RWPE1 (cell line): ENCODE measurements around the gene PLXNC1.

Source experiments
- CTCF ChIA-PET: fragments of 350-600 bp; sonication (Branson Sonifier 250); formaldehyde crosslinking; extraction: SDS; loops from one replicate; lab custom pipeline; 2021; lab: Yijun Ruan, JAX
- POLR2A ChIA-PET: fragments of 400-600 bp; formaldehyde crosslinking; extraction: SDS; loops from one replicate; lab custom pipeline; 2020; ENCODE audit warnings: antibody characterized with exemption; ENCODE audit not compliant: low non-redundant PET; lab: Yijun Ruan, JAX
- DNase-seq: peaks from one replicate; pipeline ENCODE4 v3.0.0; 2012; ENCODE audit warnings: low spot score
- H3K27ac ChIP-seq: fragments of 450-650 bp; 2 replicates; pipeline ENCODE4 v1.5.1; 2017
- TF ChIP-seq, protein P1 (sequence below): fragments of 450-650 bp; conservative IDR thresholded peaks from 2 replicates; pipeline ENCODE4 v1.5.1; 2017; ENCODE audit warnings: low read depth, mild to moderate bottlenecking

The PLXNC1 gene

DNA sequence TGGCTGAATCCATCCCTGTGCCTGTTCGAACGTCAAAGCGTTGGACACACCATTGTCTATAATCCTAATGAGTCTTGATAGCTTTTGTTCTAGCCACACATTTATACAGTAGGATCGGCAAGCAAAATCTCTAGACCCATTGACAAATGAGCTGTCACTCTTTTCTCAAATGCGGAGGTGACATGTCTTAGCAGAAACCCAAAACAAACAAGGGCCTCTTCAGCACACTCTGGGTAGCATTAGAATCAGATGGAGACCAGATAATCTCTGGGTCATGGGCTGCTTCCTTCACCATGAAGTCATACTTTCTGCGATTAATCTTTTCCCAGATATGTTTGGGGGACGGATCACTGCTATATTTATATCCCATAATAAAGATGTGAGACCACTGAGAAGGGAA, 100.2 kb downstream of the PLXNC1 start:
- ChIA-PET POLR2A (no interaction called here), CTCF (no interaction called here)
- TF ChIP-seq, protein P1, sequence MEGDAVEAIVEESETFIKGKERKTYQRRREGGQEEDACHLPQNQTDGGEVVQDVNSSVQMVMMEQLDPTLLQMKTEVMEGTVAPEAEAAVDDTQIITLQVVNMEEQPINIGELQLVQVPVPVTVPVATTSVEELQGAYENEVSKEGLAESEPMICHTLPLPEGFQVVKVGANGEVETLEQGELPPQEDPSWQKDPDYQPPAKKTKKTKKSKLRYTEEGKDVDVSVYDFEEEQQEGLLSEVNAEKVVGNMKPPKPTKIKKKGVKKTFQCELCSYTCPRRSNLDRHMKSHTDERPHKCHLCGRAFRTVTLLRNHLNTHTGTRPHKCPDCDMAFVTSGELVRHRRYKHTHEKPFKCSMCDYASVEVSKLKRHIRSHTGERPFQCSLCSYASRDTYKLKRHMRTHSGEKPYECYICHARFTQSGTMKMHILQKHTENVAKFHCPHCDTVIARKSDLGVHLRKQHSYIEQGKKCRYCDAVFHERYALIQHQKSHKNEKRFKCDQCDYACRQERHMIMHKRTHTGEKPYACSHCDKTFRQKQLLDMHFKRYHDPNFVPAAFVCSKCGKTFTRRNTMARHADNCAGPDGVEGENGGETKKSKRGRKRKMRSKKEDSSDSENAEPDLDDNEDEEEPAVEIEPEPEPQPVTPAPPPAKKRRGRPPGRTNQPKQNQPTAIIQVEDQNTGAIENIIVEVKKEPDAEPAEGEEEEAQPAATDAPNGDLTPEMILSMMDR: no peak
- no peak for DNase-seq
- H3K27ac ChIP-seq: no peak overlapping the region

DNA sequence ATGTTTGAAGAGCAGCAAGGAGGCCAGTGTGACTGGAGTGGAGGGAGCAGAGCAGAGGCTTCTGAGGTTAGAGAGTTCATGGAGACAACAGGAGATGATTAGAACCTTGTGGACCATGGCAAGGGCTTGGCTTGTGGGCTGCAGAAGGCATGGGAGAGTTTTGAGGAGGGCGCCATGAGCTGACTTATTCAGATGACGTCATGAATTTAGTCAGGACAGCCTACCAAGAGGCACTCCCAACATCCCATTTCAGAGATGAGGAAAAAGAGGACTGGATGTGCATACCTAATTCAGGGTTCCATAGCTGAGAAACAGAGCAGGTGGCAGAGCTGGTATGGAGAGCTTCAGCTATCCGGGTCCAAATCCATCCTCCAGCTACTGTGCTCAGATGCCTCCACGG, 101.8 kb downstream of the PLXNC1 start:
- CTCF ChIA-PET: no interaction called here
- H3K27ac ChIP-seq: no peak overlapping the region
- TF ChIP-seq, protein P1: no peak
- DNase-seq: no peak
- POLR2A ChIA-PET: no interaction called here

DNA sequence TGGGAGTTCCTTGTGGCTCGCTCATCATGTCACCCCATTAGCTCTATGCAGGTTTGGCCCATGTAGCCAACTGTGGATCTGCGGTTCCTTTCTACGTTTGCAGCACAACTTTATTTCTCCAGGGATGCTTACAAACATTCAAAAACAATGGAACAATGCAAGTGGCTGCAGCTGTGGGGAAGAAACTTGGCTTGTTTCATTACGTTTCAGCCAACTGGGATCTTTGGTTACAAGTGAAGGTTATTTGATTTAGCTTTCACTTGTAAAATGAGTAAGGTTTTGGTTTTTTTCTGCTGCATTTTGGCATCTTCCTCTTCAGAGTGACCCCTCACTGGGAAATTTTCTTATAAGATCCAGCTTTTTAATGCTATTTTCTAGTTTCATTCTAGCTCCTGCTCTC, 105.9 kb downstream of the PLXNC1 start:
- no peak overlapping the region for H3K27ac ChIP-seq
- POLR2A ChIA-PET: no interaction called here
- TF ChIP-seq, protein P1: no peak
- CTCF ChIA-PET: interaction anchor here (0.7 kb wide), 1 partner anchor 51 kb away, joined by 4 read pairs; no protein-coding TSS in a partner anchor
- DNase-seq: no peak

DNA sequence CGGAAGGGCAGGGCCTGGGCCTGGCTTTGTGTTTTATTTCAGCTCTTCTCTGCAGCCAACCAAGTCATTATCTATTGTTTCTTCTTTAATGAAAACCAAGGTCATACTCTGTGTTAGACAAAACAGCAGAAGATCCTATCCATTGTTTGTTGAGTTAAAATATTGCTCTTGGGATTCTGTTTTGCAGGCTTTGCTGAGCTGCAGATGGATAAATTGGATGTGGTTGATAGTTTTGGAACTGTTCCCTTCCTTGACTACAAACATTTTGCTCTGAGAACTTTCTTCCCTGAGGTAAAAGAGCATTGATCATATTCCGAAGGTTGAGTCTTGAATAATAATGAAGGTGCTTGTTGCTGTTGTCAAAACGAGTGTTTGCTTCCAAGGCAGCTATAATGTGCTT, 106.6 kb downstream of the PLXNC1 start:
- TF ChIP-seq, protein P1: no peak
- ChIA-PET CTCF (no interaction called here), POLR2A (no interaction called here)

DNA sequence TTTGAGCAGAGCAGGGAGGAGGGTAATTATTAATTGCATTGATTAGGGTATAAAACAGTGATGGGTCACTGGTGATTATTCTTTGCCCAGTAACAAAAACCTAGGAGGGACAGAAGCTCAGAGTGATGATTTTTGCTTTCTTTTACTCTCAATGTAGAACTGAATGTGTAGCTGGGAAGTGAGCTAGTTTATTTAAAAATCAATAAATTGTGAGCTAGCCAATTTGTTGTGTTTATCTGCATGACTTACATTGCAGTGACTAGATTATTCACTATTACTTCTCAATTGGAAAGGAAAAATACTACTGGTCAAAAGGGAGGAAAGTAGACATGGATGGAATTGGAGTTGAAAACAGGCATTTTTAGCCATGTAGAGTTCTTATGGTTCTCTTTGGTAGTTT, 107.1 kb downstream of the PLXNC1 start:
- CTCF ChIA-PET: no interaction called here
- POLR2A ChIA-PET: no interaction called here
- TF ChIP-seq, protein P1: no peak
- H3K27ac ChIP-seq: no peak overlapping the region
- DNase-seq: no peak

More for the DNA sequence above, 106.6 kb downstream of the PLXNC1 start:
- no peak for DNase-seq
- no peak overlapping the region for H3K27ac ChIP-seq

DNA sequence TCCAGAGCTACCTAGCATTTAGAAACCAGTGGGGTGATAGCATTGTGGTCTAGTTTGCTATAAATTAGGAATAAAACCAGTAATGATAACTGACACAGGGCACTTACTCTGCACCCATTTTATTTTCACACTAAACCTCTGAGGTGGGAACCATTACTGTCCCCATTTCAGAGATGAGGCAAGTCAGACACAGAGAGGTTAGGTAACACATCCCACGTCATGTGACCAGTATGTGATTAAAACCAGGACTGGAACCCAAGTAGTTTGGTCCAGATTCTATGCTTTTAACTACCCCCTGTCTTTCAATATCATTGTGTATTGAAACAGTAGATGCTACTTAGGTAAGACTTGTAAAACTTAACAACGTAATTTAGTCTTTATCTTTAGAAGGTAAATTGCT, 110.2 kb downstream of the PLXNC1 start:
- TF ChIP-seq, protein P1: no peak
- no peak for DNase-seq
- ChIA-PET CTCF (no interaction called here), POLR2A (no interaction called here)
- no peak overlapping the region for H3K27ac ChIP-seq

DNA sequence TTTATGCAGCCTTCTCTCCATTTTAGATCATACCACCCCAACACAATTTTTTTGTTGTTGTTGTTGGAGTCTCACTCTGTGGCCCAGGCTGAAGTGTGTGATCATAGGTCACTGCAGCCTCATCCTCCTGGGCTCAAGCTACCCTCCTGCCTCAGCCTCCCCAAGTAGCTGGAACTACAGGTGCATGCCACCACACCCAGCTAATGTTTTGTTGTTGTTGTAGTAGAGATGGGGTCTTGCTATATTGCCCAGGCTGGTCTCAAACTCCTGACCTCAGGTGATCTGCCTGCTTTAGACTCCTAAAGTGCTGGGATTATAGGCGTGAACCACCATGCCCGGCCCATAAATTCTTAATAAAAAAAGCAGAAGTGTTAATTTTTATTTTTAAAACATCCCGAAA, 111.6 kb downstream of the PLXNC1 start:
- POLR2A ChIA-PET: no interaction called here
- TF ChIP-seq, protein P1: no peak
- no peak for DNase-seq
- no peak overlapping the region for H3K27ac ChIP-seq
- CTCF ChIA-PET: no interaction called here
